GM18861 (cell line): ENCODE results near the gene IDUA.
"Not testable (repeated sequence)": the region's sequence is repeated elsewhere in the genome, so short reads cannot be mapped to it uniquely, and the experiment has no call there.

Source experiments
- ATAC-seq: cut with Tn5 transposase; IDR thresholded peaks from one replicate; pipeline ENCODE4 v1.9.1; 2021; ENCODE audit not compliant: unreplicated experiment

IDUA gene

DNA sequence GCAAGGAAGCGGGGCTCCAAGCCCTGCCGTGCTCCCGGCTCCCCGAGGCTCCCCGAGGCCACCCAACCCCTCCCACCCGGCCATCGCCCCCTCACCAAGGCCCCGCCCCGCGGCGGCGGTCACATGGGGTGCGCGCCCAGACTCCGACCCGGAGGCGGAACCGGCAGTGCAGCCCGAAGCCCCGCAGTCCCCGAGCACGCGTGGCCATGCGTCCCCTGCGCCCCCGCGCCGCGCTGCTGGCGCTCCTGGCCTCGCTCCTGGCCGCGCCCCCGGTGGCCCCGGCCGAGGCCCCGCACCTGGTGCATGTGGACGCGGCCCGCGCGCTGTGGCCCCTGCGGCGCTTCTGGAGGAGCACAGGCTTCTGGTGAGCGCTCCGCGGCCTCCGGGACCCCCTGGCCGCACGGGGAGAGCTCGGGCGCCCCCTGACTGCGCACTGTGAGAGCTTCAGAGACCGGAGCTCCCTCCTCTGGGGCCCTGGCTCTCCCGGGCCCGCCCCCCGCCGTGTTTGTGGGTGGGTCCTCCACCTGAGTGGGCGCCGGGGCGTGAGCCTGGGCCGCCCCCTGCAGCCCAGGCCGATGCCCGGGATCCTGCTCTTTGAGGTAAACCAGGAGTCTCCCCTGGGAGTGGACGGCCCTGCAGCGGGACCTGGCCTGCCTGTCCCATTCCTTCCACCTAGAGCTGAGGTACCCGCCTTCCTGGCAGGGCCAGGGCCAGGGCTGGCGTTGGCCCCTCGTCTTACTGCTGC is at the start of gene IDUA:
Gene IDUA (plus strand): TSS at position 166 of the 745 bp plus-strand sequence. CDS start 41 bp downstream, at position 207.
- ATAC-seq, result peak; percentile 61

DNA sequence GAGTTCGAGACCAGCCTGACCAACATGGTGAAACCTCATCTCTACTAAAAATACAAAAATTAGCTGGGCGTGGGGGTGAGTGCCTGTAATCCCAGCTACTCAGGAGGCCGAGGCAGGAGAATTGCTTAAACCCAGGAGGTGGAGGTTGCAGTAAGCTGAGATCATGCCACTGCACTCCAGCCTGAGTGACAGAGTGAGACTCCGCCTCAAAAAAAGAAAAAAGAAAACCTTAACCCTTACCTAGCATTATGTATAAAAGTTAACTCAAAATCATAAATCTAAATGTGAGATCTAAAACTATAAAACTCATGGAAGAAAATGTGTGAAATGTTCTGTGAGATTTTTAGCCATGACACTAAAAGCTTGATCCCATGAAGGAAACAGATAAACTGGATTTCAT is 47.3 kb upstream of the IDUA start:
- not testable (repeated sequence) for ATAC-seq

DNA sequence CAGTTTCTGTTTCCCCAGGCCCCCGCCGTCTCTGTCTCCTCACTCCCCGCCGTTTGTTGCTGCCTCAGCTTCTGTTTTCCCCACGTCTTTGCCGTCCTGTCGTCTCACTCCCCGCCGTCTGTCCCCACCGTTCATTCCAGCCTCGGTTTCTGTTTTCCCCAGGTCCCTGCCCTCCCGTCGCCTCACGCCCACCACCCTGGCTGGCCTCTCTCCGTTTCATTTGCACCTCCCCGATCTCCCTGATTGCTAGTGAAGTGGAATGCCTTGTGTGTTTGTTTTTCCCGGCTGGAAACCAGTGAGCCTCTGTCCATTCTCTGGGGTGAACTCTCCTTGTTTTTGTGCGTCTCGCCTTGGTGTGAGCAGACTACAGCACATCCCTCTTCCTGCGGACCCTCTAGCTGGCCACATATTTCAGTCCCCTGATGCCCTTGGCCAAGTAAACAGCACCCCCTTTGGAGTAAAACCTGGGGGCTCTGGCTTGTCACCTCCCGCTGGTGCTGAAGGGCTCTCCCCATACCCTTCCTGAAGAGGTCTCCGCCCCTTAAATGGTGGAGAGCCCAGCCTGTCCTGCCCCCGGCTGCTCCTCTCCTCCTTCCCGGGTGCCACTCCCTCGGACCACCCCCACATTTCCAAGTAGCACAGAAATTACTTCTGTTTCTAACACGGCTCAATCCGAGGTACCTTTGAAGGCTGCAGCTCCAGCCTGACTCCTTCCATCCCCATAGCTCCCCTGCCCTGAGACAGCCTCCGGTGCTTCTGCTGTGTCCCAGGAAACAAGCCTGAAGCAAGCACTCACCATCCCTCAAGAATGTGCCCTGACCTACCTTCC is 41.4 kb upstream of the IDUA start:
- no peak for ATAC-seq

DNA sequence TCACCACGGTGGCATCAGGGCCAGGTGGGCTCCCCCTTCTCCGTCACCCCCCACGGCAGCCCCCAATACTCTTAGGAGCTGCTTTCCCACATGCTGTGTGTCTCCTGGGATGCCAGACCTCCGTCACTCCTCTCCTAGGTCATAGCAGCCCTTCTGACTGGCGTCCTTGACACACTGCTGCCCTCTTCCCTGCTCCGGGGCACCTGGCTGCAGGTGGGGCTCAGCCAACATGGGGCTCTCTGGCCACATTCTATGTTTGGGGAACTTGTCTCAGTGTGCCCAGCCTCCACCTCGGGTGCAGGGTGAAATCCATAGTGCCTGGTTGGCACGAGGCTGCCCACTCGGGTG is 40.8 kb upstream of the IDUA start:
- ATAC-seq, result no peak

DNA sequence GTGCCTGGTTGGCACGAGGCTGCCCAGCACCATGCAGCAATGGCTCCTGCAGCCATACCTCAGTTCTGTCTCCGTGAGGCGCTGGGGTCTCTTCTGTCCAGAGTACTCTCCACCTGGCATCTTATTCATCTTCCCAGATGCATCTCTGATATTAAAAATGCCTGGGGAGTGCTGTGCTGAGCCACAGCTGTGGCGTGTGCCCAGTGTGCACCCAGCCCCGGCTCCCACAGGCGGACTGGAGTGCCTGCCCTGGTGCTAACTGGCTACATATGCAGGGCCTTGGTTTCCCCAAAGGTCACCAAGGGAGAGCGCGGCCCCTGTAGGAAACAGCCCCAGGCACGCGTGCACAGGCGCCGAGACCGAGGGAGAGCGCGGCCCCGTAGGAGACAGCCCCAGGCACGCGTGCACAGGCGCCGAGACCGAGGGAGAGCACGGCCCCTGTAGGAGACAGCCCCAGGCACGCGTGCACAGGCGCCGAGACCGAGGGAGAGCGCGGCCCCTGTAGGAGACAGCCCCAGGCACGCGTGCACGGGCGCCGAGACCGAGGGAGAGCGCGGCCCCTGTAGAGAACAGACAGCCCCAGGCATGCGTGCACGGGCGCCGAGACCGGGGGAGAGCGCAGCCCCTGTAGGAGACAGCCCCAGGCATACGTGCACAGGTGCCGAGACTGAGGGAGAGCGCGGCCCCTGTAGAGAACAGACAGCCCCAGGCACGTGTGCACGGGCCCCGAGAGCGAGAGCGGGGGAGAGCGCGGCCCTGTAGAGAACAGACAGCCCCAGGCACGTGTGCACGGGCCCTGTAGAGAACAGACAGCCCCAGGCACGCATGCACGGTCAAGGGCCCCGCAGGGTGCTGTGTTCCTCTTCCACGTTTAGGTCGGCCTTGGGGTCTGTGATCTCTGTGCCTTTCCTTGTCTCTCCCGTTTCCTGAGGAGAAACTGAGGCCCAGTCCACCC is 40.0 kb upstream of the IDUA start:
- no peak for ATAC-seq

DNA sequence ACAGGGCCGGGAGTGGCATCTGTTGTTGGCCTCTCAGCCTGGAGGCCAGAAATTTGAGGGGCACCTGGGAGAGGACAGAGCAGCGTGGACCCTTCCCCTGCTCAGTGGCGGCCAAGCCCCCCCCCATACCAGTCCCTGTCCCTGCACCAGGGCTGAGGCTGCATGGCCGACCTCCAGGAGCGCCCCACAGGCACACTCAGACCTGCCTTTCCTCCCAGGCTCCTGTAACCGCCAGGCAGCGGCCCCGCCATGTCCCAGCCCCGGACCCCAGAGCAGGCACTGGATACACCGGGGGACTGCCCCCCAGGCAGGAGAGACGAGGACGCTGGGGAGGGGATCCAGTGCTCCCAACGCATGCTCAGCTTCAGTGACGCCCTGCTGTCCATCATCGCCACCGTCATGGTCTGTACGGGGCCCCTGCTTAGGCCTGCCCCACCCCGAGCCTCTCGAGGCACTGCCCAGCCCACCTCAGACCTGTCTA is 39.3 kb upstream of the IDUA start:
- no peak for ATAC-seq

DNA sequence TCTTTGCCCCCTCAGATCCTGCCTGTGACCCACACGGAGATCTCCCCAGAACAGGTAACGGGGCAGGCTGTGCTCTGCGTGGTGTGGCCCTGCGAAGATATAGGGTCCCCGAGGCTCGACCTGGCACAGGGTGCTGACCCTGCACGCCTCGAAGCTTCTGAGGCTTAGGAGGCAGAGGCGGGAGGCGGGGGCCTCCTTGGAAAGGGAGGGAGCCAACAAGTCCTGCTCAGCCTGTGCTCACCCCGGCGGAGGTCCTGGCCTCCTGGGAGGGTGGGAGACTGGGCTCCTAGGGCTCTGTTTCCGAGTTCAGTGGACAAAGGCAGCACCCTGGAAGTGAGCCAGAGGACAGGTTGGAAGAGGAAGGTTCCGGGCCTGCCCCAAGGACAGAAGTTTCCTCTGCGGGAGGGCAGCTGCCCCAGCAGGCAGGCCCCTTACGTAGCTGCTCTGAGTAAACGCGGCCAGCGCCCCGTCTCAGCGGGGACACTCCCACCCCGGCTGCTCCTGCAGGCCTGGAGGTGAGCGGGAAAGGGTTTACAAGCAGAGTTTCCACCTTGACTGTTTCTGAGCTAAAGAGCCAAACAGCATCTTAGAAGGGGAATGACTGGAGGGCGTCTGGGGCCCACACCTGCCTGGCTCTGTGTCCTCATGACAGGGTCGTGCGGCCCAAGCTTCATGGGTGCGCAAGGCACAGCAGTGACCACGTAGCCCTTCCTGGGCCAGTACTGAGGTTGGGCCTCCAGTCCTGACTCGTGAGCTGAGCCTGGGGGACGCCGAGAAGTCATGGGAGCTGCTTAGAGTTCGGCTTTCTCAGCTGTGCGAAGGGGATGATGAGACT is 38.5 kb upstream of the IDUA start:
- no peak for ATAC-seq

DNA sequence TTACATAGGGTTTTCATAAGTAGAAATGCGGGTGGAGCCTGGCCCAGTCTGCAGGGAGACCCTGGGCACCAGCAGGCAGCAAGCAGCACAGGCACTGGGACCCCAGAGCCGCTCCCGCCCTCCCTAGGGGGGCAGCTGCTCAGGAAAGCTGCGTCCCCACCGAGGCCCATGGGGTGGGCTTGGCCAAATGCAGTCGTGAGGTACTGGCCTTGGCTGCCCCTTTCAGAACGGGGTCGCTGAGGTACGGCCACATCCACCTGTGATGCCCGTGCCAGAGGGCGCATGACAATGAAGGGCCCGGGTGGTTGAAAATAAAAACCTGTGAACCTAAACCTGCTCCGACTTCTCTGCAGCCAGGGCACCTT is 37.9 kb upstream of the IDUA start:
- ATAC-seq, result no peak

DNA sequence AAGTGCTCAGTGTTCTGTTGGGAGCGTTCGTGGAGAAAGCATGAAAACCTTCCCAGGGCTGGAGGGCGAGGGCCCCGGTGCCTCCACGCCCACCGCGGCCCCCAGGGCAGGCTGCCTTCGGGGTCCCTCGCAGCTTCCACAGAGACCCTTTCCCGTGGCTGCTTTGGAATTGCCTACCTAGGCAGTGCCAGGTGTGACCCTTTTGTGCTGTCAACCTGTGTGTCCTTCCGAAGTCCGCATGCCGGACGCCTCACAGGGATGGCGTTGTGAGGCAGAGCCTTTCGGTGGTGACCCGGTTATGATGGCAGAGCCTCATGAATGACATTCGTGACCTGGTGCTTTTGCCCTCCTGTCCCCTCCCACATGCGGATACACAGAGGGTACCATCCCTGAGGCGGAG is 37.2 kb upstream of the IDUA start:
- no peak for ATAC-seq

DNA sequence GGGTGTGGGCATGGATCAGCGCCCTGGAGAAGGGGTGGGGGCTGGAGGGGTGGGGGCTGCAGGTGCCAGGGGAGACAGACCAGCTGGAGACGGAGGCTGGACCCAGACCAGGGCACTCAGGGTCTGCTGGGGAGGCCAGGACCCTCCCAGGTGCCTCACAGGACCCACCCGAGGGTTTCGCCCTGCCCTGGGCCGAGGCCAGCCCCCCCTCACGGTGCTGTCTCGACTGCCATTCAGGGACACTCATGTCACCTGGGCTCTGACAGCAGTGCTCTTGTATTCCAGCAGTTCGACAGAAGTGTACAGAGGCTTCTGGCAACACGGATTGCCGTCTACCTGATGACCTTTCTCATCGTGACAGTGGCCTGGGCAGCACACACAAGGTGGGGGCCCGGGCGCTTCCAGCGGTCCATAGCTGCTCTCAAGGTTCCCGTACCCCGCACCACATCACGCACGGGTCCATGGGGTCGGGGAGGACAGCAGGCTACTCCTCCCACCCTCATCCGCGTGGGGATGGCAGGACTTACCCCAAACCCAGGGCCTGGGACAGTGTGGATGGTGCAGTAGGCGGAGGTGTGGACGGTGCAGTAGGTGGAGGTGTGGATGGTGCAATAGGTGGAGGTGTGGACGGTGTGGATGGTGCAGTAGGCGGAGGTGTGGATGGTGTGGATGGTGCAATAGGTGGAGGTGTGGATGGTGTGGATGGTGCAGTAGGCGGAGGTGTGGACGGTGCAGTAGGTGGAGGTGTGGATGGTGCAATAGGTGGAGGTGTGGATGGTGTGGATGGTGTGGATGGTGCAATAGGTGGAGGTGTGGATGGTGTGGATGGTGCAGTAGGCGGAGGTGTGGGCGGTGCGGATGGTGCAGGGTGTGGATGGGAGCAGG is 36.5 kb upstream of the IDUA start:
- no peak for ATAC-seq

DNA sequence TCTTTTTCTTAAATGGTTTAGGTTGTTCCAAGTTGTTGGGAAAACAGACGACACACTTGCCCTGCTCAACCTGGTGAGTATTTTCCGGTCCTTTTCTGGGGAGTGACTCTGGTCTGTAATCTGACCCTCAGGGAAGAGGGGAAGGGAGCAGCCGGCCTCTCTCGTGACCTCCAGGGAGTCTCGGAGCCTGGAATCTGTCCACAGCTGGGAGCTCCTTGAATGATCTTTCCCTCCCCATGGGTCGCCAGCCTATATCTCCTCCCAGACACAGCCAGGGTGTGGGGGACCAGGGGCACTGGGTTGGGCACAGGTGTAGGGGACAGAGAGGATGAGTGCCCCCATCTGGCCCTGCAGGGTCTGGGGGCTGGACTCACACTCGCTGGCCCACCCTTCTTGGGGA is 35.7 kb upstream of the IDUA start:
- ATAC-seq, result no peak

DNA sequence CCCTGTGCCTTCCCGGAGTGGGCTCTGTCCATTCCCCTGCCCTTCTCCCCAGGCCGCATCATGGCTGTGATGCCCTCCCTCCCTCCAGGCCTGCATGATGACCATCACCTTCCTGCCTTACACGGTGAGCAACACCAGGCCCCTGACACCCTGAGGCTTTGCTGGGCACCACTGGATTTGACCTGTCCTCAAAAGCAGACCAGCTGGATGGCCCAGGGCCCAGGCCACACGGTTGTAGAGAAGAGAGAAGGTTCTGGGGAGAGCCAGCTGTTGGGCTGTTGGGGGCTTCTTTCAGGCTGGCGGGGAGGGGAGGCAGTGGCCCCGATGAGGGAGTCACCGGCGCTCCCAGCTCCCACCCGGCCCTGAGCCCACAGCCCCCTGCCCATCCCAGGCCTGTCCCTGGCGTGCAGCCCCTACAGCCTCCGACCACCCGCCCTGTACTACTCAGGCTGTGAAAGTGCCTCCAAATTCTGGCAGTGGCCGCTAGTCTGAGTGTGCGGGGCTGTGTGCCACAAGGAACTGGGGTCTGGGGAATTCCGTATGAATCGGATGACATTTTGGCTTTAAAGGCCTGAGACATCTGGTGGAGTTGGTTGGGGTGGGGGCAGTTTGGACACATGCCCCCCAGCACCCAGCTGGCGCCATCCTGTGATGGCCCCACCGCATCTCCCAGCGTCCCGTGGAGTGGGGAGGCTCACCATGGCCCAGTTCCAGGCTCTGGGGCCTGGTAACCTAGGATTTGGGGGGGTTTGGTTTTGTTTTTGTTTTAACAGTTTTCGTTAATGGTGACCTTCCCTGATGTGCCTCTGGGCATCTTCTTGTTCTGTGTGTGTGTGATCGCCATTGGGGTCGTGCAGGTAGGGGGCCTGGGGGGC is 35.0 kb upstream of the IDUA start:
- ATAC-seq, result no peak

DNA sequence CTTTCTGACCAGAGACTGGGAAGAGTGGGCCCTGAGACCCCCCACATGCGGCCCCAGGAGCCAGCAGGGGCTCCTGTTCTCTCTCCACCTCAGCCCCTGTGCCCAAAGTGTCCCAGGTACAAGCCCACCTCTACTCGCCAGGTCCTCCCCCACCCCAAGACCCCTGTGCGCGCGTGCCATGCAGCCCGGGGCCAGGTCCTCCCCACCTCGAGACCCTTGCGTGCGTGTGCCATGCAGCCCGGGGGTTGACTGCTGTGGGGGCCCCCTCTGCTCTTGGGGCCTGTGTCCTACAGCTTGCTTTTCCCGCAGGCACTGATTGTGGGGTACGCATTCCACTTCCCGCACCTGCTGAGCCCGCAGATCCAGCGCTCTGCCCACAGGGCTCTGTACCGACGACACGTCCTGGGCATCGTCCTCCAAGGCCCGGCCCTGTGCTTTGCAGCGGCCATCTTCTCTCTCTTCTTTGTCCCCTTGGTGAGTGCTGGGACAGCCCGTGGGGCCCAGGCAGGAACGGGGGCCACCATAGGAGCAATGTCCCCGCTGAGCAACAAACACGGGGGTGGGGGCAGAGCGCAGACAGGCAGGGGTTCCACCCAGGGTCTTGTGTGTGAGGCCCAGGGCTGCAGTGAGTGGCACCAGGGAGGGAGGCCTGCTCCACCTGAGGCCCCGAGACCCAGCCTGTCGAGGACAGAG is 33.8 kb upstream of the IDUA start:
- no peak for ATAC-seq

DNA sequence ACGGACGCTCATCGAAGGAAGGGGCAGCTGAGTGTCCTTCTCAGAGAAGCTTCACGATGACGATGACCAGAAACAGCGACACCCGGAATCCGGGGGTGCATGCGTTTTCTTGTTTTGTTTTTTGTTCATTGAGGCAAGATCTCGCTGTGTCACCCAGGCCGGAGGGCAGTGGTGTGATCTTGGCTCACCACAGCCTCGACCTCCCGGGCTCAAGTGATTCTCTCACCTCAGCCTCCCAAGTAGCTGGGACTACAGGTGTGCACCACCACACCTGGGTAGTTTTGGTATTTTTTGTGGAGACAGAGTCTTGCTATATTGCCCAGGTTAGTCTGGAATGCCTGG is 33.3 kb upstream of the IDUA start:
- ATAC-seq, result no peak

DNA sequence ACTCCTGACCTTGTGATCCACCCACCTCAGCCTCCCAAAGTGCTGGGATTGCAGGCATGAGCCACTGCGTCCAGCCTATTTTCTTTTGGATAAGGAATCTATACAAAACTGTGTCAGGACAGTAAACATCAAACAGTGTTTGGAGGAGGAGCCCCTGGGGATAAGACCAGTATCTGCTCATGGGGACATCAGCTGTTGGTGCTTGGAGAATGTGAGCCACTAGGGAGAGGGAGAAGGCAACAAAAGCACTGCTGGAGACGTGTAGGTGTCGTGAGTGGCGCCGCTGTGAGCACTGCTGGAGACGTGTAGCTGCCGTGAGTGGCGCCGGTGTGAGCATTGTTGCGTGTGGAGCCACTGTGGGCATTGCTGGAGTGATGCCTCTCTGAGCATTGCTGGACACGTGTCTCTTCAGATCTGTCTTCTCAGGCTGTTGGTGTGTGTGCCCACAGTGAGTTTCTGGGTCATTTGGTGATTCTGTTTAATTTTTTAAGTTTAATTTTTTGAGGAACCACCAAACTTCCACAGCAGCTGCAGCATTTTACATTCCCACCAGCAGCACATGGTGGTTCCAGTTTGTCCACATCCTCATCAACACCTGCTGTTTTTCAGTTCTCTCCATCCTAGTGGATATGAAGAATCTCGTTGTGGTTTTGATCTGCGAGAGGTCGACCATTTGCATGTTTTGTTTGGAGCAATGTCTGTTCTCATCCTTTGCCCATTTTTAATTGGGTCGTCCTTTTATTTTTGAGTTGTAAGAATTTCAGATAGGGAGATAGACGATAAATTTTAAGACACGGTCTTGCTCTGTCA is 32.4 kb upstream of the IDUA start:
- no peak for ATAC-seq

DNA sequence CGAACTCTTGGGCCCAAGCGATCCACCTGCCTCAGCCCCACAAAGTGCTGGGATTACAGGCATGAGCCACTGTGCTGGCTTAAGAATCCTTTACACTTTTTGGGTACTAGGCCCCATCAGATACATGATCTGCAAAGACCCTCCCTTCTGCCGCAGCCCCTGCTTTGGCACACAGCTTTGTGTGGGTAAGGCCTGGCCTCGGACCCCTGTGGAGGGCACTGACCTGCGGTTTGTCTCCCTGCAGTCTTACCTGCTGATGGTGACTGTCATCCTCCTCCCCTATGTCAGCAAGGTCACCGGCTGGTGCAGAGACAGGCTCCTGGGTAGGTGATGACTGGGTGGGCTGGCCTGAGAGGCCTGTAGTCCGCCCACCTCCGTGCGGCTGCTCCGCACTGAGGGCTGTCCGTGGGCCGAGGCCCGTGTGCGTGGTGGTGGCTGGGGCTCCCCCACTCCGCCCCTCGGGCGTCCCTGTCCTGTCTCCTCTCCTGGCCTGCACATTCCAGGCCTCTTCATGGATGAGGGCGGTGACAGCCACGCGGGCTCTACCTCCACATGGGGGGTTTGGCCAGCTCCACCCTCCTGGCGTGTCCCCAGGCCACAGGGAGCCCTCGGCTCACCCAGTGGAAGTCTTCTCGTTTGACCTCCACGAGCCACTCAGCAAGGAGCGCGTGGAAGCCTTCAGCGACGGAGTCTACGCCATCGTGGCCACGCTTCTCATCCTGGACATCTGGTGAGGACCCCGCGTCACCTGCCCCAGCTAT is 31.5 kb upstream of the IDUA start:
- no peak for ATAC-seq
